ENCODE data around the gene CYBA.

CYBA gene

DNA sequence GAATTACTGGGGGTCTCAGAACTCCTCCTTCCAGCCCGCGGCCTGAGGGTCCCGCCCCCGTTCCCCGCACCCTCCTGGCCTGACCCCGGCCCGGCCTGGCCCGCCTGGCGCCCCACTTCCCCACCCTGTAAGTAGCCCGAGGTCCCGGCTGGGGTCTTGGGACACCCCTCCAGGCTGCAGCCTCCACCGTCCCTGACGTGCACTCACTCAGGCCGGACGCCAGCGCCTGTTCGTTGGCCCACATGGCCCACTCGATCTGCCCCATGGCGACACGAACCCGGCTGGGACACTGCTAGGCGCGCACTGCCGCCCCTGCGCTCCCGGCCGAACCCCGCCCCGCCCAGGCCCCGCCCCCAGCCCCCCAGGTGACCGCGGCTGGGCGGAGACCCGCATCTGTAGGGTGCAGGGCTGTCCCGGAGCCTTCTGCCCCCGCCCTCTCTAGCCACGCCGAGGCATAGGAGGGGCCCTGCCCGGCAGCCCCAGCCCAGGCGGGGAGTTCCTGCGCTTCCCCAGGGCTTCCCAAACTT, at the start of gene CYBA:
Gene CYBA, minus strand, starts transcription at position 305 of the 527 bp plus-strand sequence. Its CDS starts 40 bp downstream, at position 265.
- DNase-seq (ENCODE audit: low spot score) (no peak), FAIRE-seq (no peak)

GRCh38 chr16:88700322-88700635, 49.4 kb upstream of the CYBA start:
- DNase-seq (ENCODE audit: low spot score) (no peak), FAIRE-seq (no peak)

DNA sequence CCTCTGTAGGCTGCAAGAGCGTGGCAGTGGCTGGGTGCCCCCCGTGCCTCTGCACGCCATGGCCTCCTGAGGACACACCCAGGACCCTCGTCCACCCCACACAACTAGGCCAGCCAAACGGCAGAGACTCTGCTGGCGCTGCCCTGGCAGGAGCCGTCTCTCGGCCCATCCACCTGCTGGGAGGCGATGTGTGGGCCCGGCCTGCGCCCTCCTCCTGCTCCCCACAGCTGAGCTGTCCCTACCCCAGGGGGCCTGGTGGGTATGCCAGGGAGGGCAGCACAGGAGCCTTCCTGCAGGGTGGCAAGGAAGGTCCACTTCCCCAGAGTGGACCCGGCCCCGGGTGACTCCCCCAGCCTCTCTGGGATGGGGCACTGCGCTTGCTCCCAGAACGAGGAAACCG, 48.3 kb upstream of the CYBA start:
- FAIRE-seq (no peak), DNase-seq (ENCODE audit: low spot score) (no peak)

GRCh38 chr16:88698646-88699045, 47.8 kb upstream of the CYBA start:
- FAIRE-seq, result no peak
- no peak for DNase-seq (ENCODE audit: low spot score)

DNA sequence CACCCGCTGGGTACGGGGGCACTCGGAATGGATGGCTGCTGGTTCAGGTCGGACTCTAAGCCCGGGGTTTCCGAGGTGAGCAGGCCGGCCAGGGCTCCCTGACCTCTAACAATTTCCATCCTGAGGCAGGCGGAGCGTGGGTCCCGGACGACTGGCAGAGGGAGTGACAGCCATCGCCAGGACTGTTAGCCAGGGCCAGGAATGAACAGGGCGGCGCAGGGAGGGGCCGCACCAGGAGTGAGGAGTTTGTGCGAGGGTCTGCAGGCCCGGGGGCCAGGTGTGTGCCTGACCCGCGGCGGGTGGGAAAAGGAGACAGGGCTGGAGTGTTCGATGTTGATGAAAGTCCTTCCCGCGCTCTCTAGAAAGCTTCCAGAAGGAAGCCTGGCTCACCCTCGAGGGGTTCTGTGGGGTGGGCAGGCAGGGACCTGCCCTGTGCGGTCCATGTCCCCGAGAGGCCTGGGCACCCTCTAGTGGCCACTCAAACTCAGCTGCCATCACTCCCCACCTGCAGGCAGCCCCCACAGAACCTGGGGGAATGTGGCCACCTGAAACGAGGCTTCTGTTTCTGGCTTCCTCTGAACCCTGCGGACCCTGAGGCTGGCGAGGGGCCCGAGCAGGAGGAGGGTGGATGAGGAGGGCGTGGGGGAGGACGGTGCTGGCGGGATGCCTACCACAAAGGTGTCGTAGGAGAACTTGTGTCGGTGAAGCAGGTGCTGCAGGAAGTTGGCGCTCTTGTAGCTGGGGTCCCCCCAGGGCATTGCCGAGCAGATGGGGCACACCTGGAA, 47.2 kb upstream of the CYBA start:
- no peak for FAIRE-seq
- DNase-seq (ENCODE audit: low spot score), result no peak

DNA sequence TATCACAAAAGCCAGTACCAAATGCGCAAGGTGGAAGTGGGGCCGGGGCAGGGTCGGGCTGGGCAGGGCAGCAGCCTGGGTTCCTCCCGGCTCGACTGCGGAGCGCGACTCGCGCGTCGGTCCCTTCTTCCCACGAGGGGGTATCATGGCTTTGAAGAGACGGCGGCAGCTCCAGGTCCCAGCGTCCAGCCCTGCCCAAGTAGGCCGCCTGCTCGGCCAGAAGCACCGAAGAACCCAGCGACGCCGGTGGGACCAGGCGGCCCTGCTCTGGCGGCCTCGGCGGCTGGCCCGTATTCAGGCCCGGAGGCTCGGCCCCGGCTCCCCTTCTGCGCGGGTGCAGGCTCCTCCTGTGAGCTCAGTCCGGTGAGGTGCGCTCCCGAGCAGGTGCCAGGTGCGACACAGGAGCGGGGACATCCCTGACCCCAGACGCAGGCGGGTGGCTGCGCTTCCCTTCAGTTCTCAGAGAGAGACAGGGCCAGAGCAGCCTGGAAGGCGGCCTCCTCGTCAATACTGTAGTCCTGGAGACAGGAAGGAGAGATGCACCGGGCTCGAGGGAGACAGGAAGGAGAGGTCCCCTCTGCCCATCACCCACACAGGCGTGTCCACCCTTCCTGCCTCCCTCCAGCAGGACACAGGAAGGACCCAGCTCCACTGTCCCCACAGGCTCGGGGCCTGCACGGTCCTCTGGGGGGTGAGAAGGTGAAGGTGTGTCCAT, 46.4 kb upstream of the CYBA start:
- no peak for FAIRE-seq
- DNase-seq (ENCODE audit: low spot score), result no peak

- no peak for FAIRE-seq
- no peak for DNase-seq (ENCODE audit: low spot score)
Observed at GRCh38 chr16:88696441-88696840, 45.6 kb upstream of the CYBA start.

- FAIRE-seq, result no peak
Observed at GRCh38 chr16:88695753-88696152, 44.9 kb upstream of the CYBA start.

DNA sequence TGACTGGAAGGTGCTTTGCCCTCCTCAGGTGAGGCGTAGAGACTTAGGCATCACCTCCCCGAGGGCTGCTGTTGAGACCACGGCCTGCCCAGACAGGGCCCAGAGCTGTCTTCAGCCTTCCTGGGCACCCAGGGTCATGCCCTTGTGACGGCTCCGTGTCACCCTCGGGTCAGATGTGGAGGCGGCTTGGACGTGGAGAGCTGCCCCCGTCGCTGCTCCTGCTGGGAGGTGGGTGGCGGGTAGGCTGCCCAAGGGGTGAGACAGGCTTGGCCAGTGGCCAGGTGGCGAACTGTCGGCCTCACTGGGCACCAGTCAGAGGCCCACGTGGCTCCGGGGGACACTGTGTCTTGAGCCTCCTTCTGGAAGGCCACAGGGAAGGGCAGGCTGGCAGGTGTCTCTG, 44.4 kb upstream of the CYBA start:
- FAIRE-seq, result no peak
- no peak for DNase-seq (ENCODE audit: low spot score)

More at GRCh38 chr16:88695753-88696152, 44.9 kb upstream of the CYBA start:
- no peak for DNase-seq (ENCODE audit: low spot score)

- FAIRE-seq (no peak), DNase-seq (ENCODE audit: low spot score) (no peak)
Observed at GRCh38 chr16:88694221-88695087, 43.6 kb upstream of the CYBA start.

DNA sequence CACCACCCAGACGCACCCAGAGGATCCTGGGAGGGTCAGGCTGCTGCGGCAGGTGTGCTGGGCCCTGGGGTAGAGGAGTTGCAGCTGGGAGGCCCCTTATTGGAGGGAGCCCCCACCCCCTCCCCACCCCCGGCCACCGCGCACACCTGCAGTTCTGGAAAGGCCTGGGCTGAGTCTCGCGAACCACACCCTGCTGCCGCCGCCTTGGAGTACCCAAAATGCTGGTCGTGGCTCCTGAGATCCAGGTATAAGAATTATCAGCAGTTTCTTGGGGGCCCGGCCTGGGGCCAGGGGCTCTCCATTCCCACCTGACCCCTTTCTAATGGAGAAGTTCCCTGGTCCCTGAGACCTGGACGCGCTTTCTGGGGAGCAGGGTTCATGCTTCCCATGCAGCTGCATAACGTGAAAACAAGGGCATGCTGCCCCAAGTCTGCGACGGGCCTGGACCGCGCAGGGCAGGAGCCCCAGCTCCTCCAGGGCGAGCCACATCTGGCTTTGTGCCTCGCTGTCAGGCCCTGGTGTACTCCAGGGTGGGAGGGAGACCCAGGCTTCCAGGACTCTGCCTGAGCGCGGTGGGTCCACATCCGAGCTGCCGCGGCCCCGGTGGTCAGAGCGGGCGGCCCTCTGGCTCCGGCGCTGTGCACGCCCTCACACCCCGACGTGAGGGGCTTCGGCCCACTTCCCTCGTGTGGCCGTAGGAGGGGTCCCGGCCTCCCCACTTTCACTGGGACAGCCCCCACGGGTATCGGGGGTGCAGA, 42.7 kb upstream of the CYBA start:
- no peak for DNase-seq (ENCODE audit: low spot score)
- no peak for FAIRE-seq

- FAIRE-seq, result no peak
- DNase-seq (ENCODE audit: low spot score), result no peak
Observed at GRCh38 chr16:88692861-88693260, 42.0 kb upstream of the CYBA start.

GRCh38 chr16:88691924-88692560, 41.2 kb upstream of the CYBA start:
- FAIRE-seq, result no peak
- DNase-seq (ENCODE audit: low spot score), result no peak

DNA sequence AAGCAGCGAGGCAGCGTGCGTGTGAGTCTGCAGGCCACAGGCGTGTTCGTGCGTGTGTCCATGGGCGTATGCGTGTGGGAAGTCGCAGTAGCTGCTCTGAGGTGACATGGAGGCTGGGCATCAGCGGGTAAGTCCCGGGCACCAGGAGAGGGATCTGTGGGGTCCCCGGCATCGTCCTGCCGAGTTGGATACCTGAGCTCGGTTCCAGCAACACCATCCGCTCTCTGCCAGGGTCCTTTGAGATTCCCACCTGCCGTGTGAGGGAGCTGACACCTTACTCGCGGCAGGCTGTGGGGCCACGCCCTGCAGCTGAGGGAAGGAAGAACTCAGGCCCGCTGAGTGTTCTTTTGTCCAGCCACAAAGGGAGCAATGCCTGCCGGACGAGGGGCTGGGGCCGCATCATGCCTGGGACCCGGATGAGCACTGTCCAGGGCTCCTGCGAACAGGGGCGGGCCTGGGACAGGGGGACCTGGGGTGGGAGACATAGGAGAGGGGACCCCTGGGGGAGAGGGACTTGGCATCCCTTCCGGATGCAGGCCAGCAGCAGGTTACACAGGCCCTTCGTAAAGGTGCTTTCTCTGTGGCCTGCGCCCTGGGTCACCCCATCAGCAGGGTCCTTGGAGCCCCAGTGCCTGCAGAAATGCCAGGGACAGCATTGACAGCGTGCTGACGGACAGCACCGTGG, 40.4 kb upstream of the CYBA start:
- no peak for DNase-seq (ENCODE audit: low spot score)
- FAIRE-seq, result no peak

DNA sequence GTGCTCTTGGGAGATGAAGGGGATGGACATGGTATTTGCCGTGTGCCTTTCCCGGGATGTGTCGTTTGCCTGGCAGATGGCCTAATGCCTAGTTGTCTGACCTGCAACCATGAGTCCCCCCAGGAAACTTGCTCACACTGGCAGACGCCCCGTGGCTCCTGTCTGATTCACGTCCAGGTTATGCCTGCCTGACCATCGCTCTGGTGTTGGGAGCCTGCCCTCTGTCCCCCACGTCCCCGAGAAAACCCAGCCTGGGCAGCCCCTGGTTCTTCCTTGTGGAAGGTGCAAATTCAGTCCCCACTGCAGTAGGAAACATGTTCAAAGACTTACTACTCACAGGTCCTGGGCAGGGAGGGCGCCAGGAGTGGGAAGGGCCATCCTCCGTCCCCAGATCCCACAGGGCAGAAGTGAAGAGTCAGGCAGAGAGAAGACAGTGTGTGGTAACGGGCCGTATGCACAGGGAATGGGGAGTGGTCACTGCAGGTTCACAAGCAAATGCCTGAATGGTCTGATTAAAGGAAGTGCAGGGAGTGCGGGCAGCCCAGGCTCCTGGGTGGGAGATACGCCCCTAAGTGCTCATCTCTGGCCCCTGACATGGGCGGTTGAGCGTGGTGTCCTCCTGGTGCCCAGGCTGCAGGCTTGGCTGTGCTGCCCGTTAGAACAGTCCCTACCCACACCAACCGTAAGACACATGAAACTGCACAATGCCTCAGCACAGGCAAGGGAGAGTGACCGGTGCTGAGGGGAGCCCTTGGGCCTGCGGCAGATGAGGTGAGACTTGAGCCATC, 39.7 kb upstream of the CYBA start:
- FAIRE-seq (no peak), DNase-seq (ENCODE audit: low spot score) (no peak)

GRCh38 chr16:88688013-88688778, 37.3 kb upstream of the CYBA start:
- no peak for DNase-seq (ENCODE audit: low spot score)
- no peak for FAIRE-seq

DNA sequence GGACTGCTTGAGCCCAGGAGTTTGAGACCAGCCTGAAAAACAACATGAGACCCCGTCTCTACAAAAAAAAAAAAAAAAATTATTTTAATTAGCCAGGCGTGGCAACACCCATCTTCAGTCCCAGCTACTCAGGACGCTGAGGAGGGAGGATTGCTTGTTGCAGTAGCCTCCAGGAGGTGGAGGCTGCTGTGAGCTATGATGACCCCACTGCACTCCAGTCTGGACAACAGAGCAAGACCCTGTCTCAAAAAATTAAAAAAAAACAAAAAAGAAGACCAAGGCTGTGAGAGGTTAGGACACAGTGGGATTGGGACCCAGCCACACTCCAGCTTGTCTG, 36.8 kb upstream of the CYBA start:
- FAIRE-seq, result no peak
- no peak for DNase-seq (ENCODE audit: low spot score)

GRCh38 chr16:88687254-88687576, 36.4 kb upstream of the CYBA start:
- FAIRE-seq, result no peak
- DNase-seq (ENCODE audit: low spot score), result no peak
